Keratinocyte (primary cell): Measurements from ENCODE around the gene TSC22D3. TPM values are rescaled to one million over a fixed set of nuclear protein-coding genes. Genes with fewer than 3 reads are reported as not detected.

ENCODE experiments used
- DNase-seq: peaks from one replicate; pipeline ENCODE4 v3.0.0-alpha.2; 2011; ENCODE audit warnings: low read depth, missing footprints, low spot score
- FAIRE-seq: peaks from 2 replicates; lab custom pipeline; 2011; peaks lifted over from hg19 to GRCh38; lab: Jason Lieb, UNC
- H2AFZ ChIP-seq: 2 replicates; pipeline ENCODE4 v1.6.0; 2012; ENCODE audit warnings: low read length, control low read depth, inconsistent platforms; ENCODE audit not compliant: control insufficient read depth
- H3K27ac ChIP-seq: 2 replicates; pipeline ENCODE4 v1.5.1; 2011; ENCODE audit warnings: low read length; ENCODE audit not compliant: control insufficient read depth, insufficient read depth
- H3K27me3 ChIP-seq: 3 replicates; pipeline ENCODE4 v1.6.0; 2011; ENCODE audit warnings: low read length; ENCODE audit not compliant: control insufficient read depth, insufficient read depth; ENCODE audit errors: extremely low read depth
- H3K36me3 ChIP-seq, 2 experiments: 2 replicates in 1 of 2; 3 replicates in 1 of 2; pipeline ENCODE4 v1.5.1; 2011; ENCODE audit warnings: low read length in 2 of 2, mild to moderate bottlenecking in 1 of 2; ENCODE audit not compliant: control insufficient read depth in 2 of 2, insufficient read depth in 2 of 2; ENCODE audit errors: extremely low read depth in 1 of 2
- H3K4me1 ChIP-seq: 3 replicates; pipeline ENCODE4 v1.5.1; 2011; ENCODE audit warnings: low read length; ENCODE audit not compliant: control insufficient read depth, insufficient read depth; ENCODE audit errors: extremely low read depth
- H3K4me2 ChIP-seq: 3 replicates; pipeline ENCODE4 v1.6.0; 2011; ENCODE audit warnings: low read depth, low read length; ENCODE audit not compliant: control insufficient read depth, insufficient read depth; ENCODE audit errors: extremely low read depth
- H3K4me3 ChIP-seq, 3 experiments: fragments of 200-600 bp in 1 of 3; sonication (generic) in 1 of 3; 2 replicates in 2 of 3; 3 replicates in 1 of 3; pipeline ENCODE4 v1.5.1; 2011 to 2016; ENCODE audit warnings: low read length in 3 of 3, mild to moderate bottlenecking in 3 of 3, control low read depth in 2 of 3, inconsistent platforms in 1 of 3, low read depth in 1 of 3, mixed read lengths in 1 of 3, mixed run types in 1 of 3, moderate library complexity in 1 of 3; ENCODE audit not compliant: control insufficient read depth in 2 of 3, insufficient read depth in 2 of 3; ENCODE audit errors: extremely low read depth in 1 of 3
- H3K79me2 ChIP-seq: 2 replicates; pipeline ENCODE4 v1.6.0; 2012; ENCODE audit warnings: low read length; ENCODE audit not compliant: control insufficient read depth, insufficient read depth
- H3K9ac ChIP-seq: 3 replicates; pipeline ENCODE4 v1.6.0; 2011; ENCODE audit warnings: low read length; ENCODE audit not compliant: control insufficient read depth, insufficient read depth; ENCODE audit errors: extremely low read depth
- H3K9me1 ChIP-seq: 3 replicates; pipeline ENCODE4 v1.6.0; 2011; ENCODE audit warnings: low read length; ENCODE audit not compliant: control insufficient read depth, insufficient read depth; ENCODE audit errors: extremely low read depth
- H3K9me3 ChIP-seq: 2 replicates; pipeline ENCODE4 v1.5.1; 2012; ENCODE audit warnings: low read depth, low read length; ENCODE audit not compliant: control insufficient read depth
- H4K20me1 ChIP-seq: 3 replicates; pipeline ENCODE4 v1.6.0; 2011; ENCODE audit warnings: low read length; ENCODE audit not compliant: control insufficient read depth, insufficient read depth; ENCODE audit errors: extremely low read depth
- EZH2 ChIP-seq: IDR thresholded peaks from one replicate; pipeline ENCODE4 v1.6.1; 2012; ENCODE audit warnings: inconsistent platforms, mild to moderate bottlenecking, low read length, moderate library complexity
- dilution Hi-C: fragments of 300-500 bp; cut with MboI; formaldehyde crosslinking; loops from one replicate; pipeline ENCODE4 v1.7.0; 2020; ENCODE audit warnings: low sequenced_read_pairs; ENCODE audit not compliant: extremely low pct_ligation_motif_present
- polyA plus RNA-seq, 5 experiments: library from polyadenylated mRNA; depleted of rRNA in 3 of 5; stranded (reverse) in 3 of 5; stranded (forward) in 1 of 5; unstranded in 1 of 5; fragments of >200 nt; gene quantifications; 1 replicate in 1 of 5; 2 replicates in 3 of 5; 3 replicates in 1 of 5; pipeline versions ENCODE4 v1.2.1 to v1.2.3, GENCODE V29; 2011 to 2012; ENCODE audit warnings: missing spikeins in 2 of 5, low read depth in 1 of 5, low replicate concordance in 1 of 5
- TF ChIP-seq, protein P1 (sequence below), 3 experiments: IDR thresholded peaks in 1 of 3; conservative IDR thresholded peaks in 1 of 3; optimal IDR thresholded peaks in 1 of 3; 2 replicates in 2 of 3; 3 replicates in 1 of 3; pipeline versions ENCODE3 to v1.5.1; 2011; ENCODE audit warnings: low read length in 3 of 3, mild to moderate bottlenecking in 3 of 3, moderate library complexity in 2 of 3, control low read depth in 1 of 3, inconsistent platforms in 1 of 3; ENCODE audit not compliant: insufficient read depth in 2 of 3; ENCODE audit errors: extremely low read depth in 1 of 3

TSC22D3 gene
- polyA plus RNA-seq, 1 donor (not counting 4 experiments of a cell fraction or from before 2014, with no cell fraction given): 48.5 TPM

DNA sequence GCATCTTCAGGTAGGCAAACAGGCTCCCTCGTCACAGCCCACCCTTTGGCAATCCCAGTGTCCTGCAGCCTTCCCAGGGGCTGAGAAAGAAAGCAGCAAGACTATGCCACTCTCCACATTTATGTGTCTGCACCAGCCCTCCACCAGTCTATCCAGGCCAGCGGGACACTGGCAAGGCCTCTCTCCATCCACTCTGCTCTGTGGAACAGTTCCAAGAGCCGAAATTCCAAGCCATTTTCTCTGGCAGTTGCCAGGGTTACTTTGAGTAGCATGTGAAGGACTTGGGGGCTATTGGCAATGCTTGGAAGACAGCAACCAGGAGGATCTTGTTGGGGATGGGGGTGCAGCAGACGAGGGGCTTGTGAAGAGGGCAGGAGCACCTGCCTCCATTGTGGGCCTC, 52.1 kb downstream of the TSC22D3 start:
- no peaks in the 10 kb centered on the region for H3K9me1 ChIP-seq
- H2AFZ ChIP-seq: no peak overlapping the region
- TF ChIP-seq, protein P1, sequence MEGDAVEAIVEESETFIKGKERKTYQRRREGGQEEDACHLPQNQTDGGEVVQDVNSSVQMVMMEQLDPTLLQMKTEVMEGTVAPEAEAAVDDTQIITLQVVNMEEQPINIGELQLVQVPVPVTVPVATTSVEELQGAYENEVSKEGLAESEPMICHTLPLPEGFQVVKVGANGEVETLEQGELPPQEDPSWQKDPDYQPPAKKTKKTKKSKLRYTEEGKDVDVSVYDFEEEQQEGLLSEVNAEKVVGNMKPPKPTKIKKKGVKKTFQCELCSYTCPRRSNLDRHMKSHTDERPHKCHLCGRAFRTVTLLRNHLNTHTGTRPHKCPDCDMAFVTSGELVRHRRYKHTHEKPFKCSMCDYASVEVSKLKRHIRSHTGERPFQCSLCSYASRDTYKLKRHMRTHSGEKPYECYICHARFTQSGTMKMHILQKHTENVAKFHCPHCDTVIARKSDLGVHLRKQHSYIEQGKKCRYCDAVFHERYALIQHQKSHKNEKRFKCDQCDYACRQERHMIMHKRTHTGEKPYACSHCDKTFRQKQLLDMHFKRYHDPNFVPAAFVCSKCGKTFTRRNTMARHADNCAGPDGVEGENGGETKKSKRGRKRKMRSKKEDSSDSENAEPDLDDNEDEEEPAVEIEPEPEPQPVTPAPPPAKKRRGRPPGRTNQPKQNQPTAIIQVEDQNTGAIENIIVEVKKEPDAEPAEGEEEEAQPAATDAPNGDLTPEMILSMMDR (optimal IDR thresholded peaks at IDR 0.05 in 1 of 3, IDR thresholded peaks at IDR 0.05 in 1 of 3, conservative IDR thresholded peaks at IDR 0.05 in 1 of 3; ENCODE audit: extremely low read depth in 1 of 3, insufficient read depth in 2 of 3, low read length in 3 of 3): no peak
- TF ChIP-seq EZH2: no peak
- H3K9me3 ChIP-seq: no peaks in the 10 kb centered on the region
- dilution Hi-C loops: no loop called here
- no peak overlapping the region for H3K4me3 ChIP-seq
- no peaks in the 10 kb centered on the region for H3K36me3 ChIP-seq
- no peaks in the 10 kb centered on the region for H4K20me1 ChIP-seq
- DNase-seq: no peak
- H3K4me1 ChIP-seq: peaks cover 11% of the 10 kb centered on the region
- no peak overlapping the region for H3K9ac ChIP-seq
- no peak overlapping the region for H3K4me2 ChIP-seq
- FAIRE-seq: no peak
- no peaks in the 10 kb centered on the region for H3K79me2 ChIP-seq
- H3K27ac ChIP-seq: no peak overlapping the region
- peaks cover 6% of the 10 kb centered on the region for H3K27me3 ChIP-seq

DNA sequence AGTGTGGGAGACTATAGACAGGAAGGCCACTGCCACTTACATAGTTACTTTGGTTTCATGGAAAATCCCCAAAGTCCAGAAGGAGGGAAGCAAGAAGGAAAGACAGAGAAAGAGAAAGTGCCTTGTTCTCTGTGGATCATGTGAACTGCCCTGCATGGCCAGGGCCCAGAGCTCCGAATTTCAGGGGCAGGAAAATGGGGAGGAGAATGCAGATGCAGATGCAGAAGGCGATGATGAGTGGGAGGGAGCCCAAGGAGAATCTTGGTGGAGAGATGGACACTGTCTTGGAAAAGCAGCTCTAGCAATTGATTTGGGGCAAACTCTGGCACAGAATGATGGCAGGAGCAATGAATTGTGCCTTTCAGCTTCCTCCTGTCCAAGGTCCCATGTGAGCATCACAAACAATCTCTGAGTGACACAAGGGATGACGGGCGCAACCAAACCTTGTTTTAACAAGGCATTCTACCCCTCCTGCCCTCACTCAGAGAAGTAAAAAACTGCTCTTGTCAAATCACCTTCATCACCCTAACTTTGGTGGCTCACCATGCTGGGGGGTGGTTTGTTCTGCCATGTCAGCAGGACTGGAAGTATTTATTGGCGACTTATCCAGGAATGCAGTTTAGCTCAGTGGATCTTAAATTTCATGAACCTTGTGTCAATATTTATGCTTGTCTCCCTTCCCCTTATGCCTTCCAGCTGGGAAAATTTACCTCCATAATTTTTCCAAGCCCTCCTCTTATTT, 53.5 kb downstream of the TSC22D3 start:
- H3K79me2 ChIP-seq: no peaks in the 10 kb centered on the region
- dilution Hi-C loops: no loop called here
- no peak for FAIRE-seq
- no peaks in the 10 kb centered on the region for H3K9me3 ChIP-seq
- no peaks in the 10 kb centered on the region for H4K20me1 ChIP-seq
- DNase-seq: no peak
- peaks cover 6% of the 10 kb centered on the region for H3K27me3 ChIP-seq
- no peak overlapping the region for H3K9ac ChIP-seq
- TF ChIP-seq, protein P1 (optimal IDR thresholded peaks at IDR 0.05 in 1 of 3, IDR thresholded peaks at IDR 0.05 in 1 of 3, conservative IDR thresholded peaks at IDR 0.05 in 1 of 3; ENCODE audit: extremely low read depth in 1 of 3, insufficient read depth in 2 of 3, low read length in 3 of 3): no peak
- no peak for TF ChIP-seq EZH2
- H3K4me2 ChIP-seq: no peak overlapping the region
- H3K4me1 ChIP-seq: peaks cover 23% of the 10 kb centered on the region
- no peaks in the 10 kb centered on the region for H3K36me3 ChIP-seq
- no peak overlapping the region for H3K27ac ChIP-seq
- no peaks in the 10 kb centered on the region for H3K9me1 ChIP-seq
- no peak overlapping the region for H3K4me3 ChIP-seq
- H2AFZ ChIP-seq: no peak overlapping the region
